GM12878 (cell line): Measurements from ENCODE around the gene C1QTNF9. TPM values are rescaled to one million over a fixed set of nuclear protein-coding genes. Genes with fewer than 3 reads are reported as not detected.

ENCODE experiments used
- ATAC-seq: fragments of 200-7000 bp; cut with Tn5 transposase; 3 replicates; pipeline ENCODE4 v1.9.1; 2020; ENCODE audit warnings: mild to moderate bottlenecking, moderate library complexity
- BruUV-seq: library from RNA; stranded (reverse); fragments of 400-500 nt; replicated peaks from 2 replicates; lab custom pipeline; 2021; lab: Mats Ljungman, UMichigan
- CTCF ChIA-PET: fragments of 300-600 bp; sonication (Branson Sonifier 250); formaldehyde crosslinking; extraction: SDS; loops from one replicate; lab custom pipeline; 2021; ENCODE audit warnings: inconsistent platforms; lab: Yijun Ruan, JAX
- POLR2A ChIA-PET: fragments of 350-600 bp; formaldehyde crosslinking; extraction: SDS; loops from one replicate; lab custom pipeline; 2021; ENCODE audit warnings: inconsistent platforms; lab: Charles Lee
- RAD21 ChIA-PET: fragments of 300-600 bp; sonication (Branson Sonifier 250); formaldehyde crosslinking; loops from one replicate; lab custom pipeline; 2023; ENCODE audit warnings: antibody characterized with exemption; ENCODE audit not compliant: unreplicated experiment; lab: Charles Lee
- SMC1A ChIA-PET: fragments of 300-600 bp; sonication (Branson Sonifier 250); formaldehyde crosslinking; loops from one replicate; lab custom pipeline; 2023; ENCODE audit not compliant: unreplicated experiment, uncharacterized antibody; lab: Charles Lee
- DNase-seq: peaks from one replicate; pipeline ENCODE4 v3.0.0-alpha.2; 2011; ENCODE audit warnings: low read depth, low spot score
- FAIRE-seq: peaks from 3 replicates; lab custom pipeline; 2011; peaks lifted over from hg19 to GRCh38; lab: Jason Lieb, UNC
- H2AFZ ChIP-seq: 2 replicates; pipeline ENCODE4 v1.6.0; 2011; ENCODE audit warnings: low read depth, low read length, control low read depth; ENCODE audit not compliant: control insufficient read depth
- H3K27ac ChIP-seq: 2 replicates; pipeline ENCODE4 v1.5.1; 2011; ENCODE audit warnings: control low read depth; ENCODE audit not compliant: control insufficient read depth, insufficient read depth
- H3K27me3 ChIP-seq, 2 experiments: replicated peaks in 1 of 2; 2 replicates each; pipeline versions ENCODE4 v1.6.0 to v1.6.1; 2011; ENCODE audit warnings: low read length in 1 of 2; ENCODE audit not compliant: control insufficient read depth in 2 of 2, insufficient read depth in 2 of 2
- H3K36me3 ChIP-seq, 2 experiments: 2 replicates each; pipeline ENCODE4 v1.5.1; 2011; ENCODE audit warnings: low read length in 1 of 2; ENCODE audit not compliant: control insufficient read depth in 2 of 2, insufficient read depth in 2 of 2
- H3K4me1 ChIP-seq: 2 replicates; pipeline ENCODE4 v1.6.1; 2011; ENCODE audit warnings: mild to moderate bottlenecking, low read length, moderate library complexity, mixed read lengths; ENCODE audit not compliant: control insufficient read depth, insufficient read depth
- H3K4me2 ChIP-seq: 2 replicates; pipeline ENCODE4 v1.6.0; 2011; ENCODE audit warnings: control low read depth; ENCODE audit not compliant: control insufficient read depth, insufficient read depth
- H3K4me3 ChIP-seq: fragments of 200-600 bp; sonication (generic); 2 replicates; pipeline ENCODE4 v1.5.1; 2016
- H3K79me2 ChIP-seq: 2 replicates; pipeline ENCODE4 v1.6.0; 2011; ENCODE audit warnings: low read length; ENCODE audit not compliant: control insufficient read depth, insufficient read depth
- H3K9ac ChIP-seq: 2 replicates; pipeline ENCODE4 v1.8.0; 2011; ENCODE audit warnings: low read length, control low read depth, mixed read lengths; ENCODE audit not compliant: control insufficient read depth, insufficient read depth
- H3K9me3 ChIP-seq: replicated peaks from 3 replicates; pipeline ENCODE4 v1.5.1; 2011; ENCODE audit warnings: mild to moderate bottlenecking, low read length; ENCODE audit not compliant: control insufficient read depth, insufficient read depth
- H4K20me1 ChIP-seq: 2 replicates; pipeline ENCODE4 v1.6.0; 2011; ENCODE audit not compliant: control insufficient read depth, insufficient read depth
- CBFB ChIP-seq: IDR thresholded peaks from 2 replicates; pipeline ENCODE4 v1.6.1; 2016; ENCODE audit warnings: antibody characterized with exemption, low read depth
- CREB1 ChIP-seq: IDR thresholded peaks from 2 replicates; pipeline ENCODE4 v1.6.1; 2012; ENCODE audit warnings: low read depth, mild to moderate bottlenecking, inconsistent platforms
- ELK1 ChIP-seq: IDR thresholded peaks from 2 replicates; pipeline ENCODE4 v1.6.1; 2012; ENCODE audit warnings: low read depth, low read length, improper control_type of control experiment
- HCFC1 ChIP-seq: fragments of 150-350 bp; IDR thresholded peaks from 2 replicates; pipeline ENCODE4 v1.6.1; 2014; ENCODE audit warnings: low read length
- IRF4 ChIP-seq: IDR thresholded peaks from 2 replicates; pipeline ENCODE4 v1.6.1; 2011; ENCODE audit warnings: low read depth, low read length
- MTA2 ChIP-seq: fragments of 450-650 bp; IDR thresholded peaks from 2 replicates; pipeline ENCODE4 v1.6.1; 2016; ENCODE audit warnings: low read depth, mild to moderate bottlenecking, moderate library complexity
- RBBP5 ChIP-seq: fragments of 200-600 bp; sonication (generic); conservative IDR thresholded peaks from 2 replicates; pipeline ENCODE4 v1.6.1; 2016
- SRF ChIP-seq, 2 experiments: IDR thresholded peaks; 2 replicates each; pipeline ENCODE4 v1.6.1; 2011; ENCODE audit warnings: low read depth in 2 of 2, low read length in 2 of 2, mild to moderate bottlenecking in 1 of 2, moderate library complexity in 1 of 2
- ZBED1 ChIP-seq: IDR thresholded peaks from 2 replicates; pipeline ENCODE4 v1.6.1; 2016; ENCODE audit warnings: borderline replicate concordance
- ZNF384 ChIP-seq: IDR thresholded peaks from 2 replicates; pipeline ENCODE4 v1.6.1; 2012; ENCODE audit warnings: low read depth, mild to moderate bottlenecking, low read length, improper control_type of control experiment, borderline replicate concordance
- WGBS: methylation state at CpG from one replicate; pipeline ENCODE4 v1.1.6; 2016; ENCODE audit warnings: low lambda C conversion rate; ENCODE audit not compliant: insufficient replicate concordance, insufficient coverage; ENCODE audit errors: missing lambda C conversion rate; 5-methylcytosine and 5-hydroxymethylcytosine counted together
- in situ Hi-C: fragments of 300-500 bp; cut with MboI; formaldehyde crosslinking; loops from 9 replicates; pipeline ENCODE4 v1.14.3; 2018; ENCODE audit warnings: mixed read lengths
- intact Hi-C: fragments of 100-400 bp; cut with micrococcal nuclease; formaldehyde crosslinking; loops from one replicate; pipeline ENCODE4 v1.14.2; 2022; ENCODE audit not compliant: unreplicated experiment
- polyA plus RNA-seq, 11 experiments: library from polyadenylated mRNA; depleted of rRNA in 4 of 11; unstranded in 6 of 11; stranded (reverse) in 5 of 11; fragments of >200 nt; fragmentation: Nextera tagmentation in 4 of 11; fragmentation: Illumina TruSeq in 1 of 11; extraction: Ambion mirVana in 4 of 11; extraction: Trizol in 1 of 11; gene quantifications; 1 replicate in 1 of 11; 2 replicates in 10 of 11; pipeline versions ENCODE4 v1.2.1 to v1.2.3, GENCODE V29; 2011 to 2016; ENCODE audit warnings: inconsistent platforms in 2 of 11, missing spikeins in 2 of 11, low read depth in 1 of 11
- total RNA-seq, 4 experiments: library from RNA; depleted of rRNA in 3 of 4; stranded (reverse); fragments of >200 nt in 3 of 4; fragmentation: Illumina TruSeq in 1 of 4; extraction: Trizol in 1 of 4; gene quantifications; 2 replicates each; pipeline versions ENCODE4 v1.2.1 to v1.2.3, GENCODE V29; 2013 to 2021
- TF ChIP-seq, protein P1 (sequence below): fragments of 450-650 bp; IDR thresholded peaks from 2 replicates; pipeline ENCODE4 v1.6.1; 2017; ENCODE audit warnings: borderline replicate concordance
- TF ChIP-seq, protein P2 (sequence below): IDR thresholded peaks from 2 replicates; pipeline ENCODE4 v1.6.1; 2012; ENCODE audit warnings: mild to moderate bottlenecking, low read depth, low read length
- TF ChIP-seq, protein P3 (sequence below): fragments of 450-650 bp; IDR thresholded peaks from 2 replicates; pipeline ENCODE4 v1.6.1; 2017; ENCODE audit warnings: mild to moderate bottlenecking, low read depth, inconsistent platforms; ENCODE audit not compliant: poor library complexity, severe bottlenecking
- TF ChIP-seq, protein P4 (sequence below): fragments of 450-650 bp; formaldehyde crosslinking; IDR thresholded peaks from 2 replicates; pipeline ENCODE4 v1.5.0; 2022; ENCODE audit warnings: mild to moderate bottlenecking, missing genetic modification characterization

The C1QTNF9 gene
- total and polyA plus RNA-seq, 10 of the 15 experiments (the other 5 are each of a cell fraction or from before 2014, with no cell fraction given): not detected

- Histone ChIP-seq H3K4me3 (no peak overlapping the region), H4K20me1 (no peaks in the 10 kb centered on the region), H3K4me2 (no peak overlapping the region), H3K9ac (no peak overlapping the region), H3K79me2 (no peaks in the 10 kb centered on the region), H3K27ac (no peak overlapping the region), H3K9me3 (no peaks in the 10 kb centered on the region), H2AFZ (no peak overlapping the region), H3K4me1 (no peaks in the 10 kb centered on the region), H3K27me3 (no peaks in the 10 kb centered on the region; a peak in 1 of 4 replicates), H3K36me3 (no peaks in the 10 kb centered on the region)
- ATAC-seq: no peak
- ChIA-PET RAD21 (no interaction called here), CTCF (no interaction called here), SMC1A (no interaction called here), POLR2A (no interaction called here)
- BruUV-seq: no TSS peak
- intact Hi-C loops (no loop called here), in situ Hi-C loops (no loop called here)
- 45% methylated on average over 28 of the region's 38 CpGs for WGBS
- no peak for FAIRE-seq
- no peak for DNase-seq
- TF ChIP-seq, protein P1, sequence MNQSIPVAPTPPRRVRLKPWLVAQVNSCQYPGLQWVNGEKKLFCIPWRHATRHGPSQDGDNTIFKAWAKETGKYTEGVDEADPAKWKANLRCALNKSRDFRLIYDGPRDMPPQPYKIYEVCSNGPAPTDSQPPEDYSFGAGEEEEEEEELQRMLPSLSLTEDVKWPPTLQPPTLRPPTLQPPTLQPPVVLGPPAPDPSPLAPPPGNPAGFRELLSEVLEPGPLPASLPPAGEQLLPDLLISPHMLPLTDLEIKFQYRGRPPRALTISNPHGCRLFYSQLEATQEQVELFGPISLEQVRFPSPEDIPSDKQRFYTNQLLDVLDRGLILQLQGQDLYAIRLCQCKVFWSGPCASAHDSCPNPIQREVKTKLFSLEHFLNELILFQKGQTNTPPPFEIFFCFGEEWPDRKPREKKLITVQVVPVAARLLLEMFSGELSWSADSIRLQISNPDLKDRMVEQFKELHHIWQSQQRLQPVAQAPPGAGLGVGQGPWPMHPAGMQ: no peak
- TF ChIP-seq SRF (IDR thresholded peaks at IDR 0.05; ENCODE audit: low read depth in 2 of 2, low read length in 2 of 2): no peak
- TF ChIP-seq ELK1: no peak
- TF ChIP-seq, protein P2, sequence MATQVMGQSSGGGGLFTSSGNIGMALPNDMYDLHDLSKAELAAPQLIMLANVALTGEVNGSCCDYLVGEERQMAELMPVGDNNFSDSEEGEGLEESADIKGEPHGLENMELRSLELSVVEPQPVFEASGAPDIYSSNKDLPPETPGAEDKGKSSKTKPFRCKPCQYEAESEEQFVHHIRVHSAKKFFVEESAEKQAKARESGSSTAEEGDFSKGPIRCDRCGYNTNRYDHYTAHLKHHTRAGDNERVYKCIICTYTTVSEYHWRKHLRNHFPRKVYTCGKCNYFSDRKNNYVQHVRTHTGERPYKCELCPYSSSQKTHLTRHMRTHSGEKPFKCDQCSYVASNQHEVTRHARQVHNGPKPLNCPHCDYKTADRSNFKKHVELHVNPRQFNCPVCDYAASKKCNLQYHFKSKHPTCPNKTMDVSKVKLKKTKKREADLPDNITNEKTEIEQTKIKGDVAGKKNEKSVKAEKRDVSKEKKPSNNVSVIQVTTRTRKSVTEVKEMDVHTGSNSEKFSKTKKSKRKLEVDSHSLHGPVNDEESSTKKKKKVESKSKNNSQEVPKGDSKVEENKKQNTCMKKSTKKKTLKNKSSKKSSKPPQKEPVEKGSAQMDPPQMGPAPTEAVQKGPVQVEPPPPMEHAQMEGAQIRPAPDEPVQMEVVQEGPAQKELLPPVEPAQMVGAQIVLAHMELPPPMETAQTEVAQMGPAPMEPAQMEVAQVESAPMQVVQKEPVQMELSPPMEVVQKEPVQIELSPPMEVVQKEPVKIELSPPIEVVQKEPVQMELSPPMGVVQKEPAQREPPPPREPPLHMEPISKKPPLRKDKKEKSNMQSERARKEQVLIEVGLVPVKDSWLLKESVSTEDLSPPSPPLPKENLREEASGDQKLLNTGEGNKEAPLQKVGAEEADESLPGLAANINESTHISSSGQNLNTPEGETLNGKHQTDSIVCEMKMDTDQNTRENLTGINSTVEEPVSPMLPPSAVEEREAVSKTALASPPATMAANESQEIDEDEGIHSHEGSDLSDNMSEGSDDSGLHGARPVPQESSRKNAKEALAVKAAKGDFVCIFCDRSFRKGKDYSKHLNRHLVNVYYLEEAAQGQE: no peak
- TF ChIP-seq CREB1: no peak
- TF ChIP-seq MTA2: no peak
- TF ChIP-seq, protein P3, sequence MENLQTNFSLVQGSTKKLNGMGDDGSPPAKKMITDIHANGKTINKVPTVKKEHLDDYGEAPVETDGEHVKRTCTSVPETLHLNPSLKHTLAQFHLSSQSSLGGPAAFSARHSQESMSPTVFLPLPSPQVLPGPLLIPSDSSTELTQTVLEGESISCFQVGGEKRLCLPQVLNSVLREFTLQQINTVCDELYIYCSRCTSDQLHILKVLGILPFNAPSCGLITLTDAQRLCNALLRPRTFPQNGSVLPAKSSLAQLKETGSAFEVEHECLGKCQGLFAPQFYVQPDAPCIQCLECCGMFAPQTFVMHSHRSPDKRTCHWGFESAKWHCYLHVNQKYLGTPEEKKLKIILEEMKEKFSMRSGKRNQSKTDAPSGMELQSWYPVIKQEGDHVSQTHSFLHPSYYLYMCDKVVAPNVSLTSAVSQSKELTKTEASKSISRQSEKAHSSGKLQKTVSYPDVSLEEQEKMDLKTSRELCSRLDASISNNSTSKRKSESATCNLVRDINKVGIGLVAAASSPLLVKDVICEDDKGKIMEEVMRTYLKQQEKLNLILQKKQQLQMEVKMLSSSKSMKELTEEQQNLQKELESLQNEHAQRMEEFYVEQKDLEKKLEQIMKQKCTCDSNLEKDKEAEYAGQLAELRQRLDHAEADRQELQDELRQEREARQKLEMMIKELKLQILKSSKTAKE: no peak
- no peak for TF ChIP-seq ZNF384
- TF ChIP-seq, protein P4, sequence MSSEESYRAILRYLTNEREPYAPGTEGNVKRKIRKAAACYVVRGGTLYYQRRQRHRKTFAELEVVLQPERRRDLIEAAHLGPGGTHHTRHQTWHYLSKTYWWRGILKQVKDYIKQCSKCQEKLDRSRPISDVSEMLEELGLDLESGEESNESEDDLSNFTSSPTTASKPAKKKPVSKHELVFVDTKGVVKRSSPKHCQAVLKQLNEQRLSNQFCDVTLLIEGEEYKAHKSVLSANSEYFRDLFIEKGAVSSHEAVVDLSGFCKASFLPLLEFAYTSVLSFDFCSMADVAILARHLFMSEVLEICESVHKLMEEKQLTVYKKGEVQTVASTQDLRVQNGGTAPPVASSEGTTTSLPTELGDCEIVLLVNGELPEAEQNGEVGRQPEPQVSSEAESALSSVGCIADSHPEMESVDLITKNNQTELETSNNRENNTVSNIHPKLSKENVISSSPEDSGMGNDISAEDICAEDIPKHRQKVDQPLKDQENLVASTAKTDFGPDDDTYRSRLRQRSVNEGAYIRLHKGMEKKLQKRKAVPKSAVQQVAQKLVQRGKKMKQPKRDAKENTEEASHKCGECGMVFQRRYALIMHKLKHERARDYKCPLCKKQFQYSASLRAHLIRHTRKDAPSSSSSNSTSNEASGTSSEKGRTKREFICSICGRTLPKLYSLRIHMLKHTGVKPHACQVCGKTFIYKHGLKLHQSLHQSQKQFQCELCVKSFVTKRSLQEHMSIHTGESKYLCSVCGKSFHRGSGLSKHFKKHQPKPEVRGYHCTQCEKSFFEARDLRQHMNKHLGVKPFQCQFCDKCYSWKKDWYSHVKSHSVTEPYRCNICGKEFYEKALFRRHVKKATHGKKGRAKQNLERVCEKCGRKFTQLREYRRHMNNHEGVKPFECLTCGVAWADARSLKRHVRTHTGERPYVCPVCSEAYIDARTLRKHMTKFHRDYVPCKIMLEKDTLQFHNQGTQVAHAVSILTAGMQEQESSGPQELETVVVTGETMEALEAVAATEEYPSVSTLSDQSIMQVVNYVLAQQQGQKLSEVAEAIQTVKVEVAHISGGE (CRISPR knock-in tag): no peak
- TF ChIP-seq IRF4: no peak
- no peak for TF ChIP-seq CBFB
- no peak for TF ChIP-seq ZBED1
- no peak for TF ChIP-seq RBBP5
- no peak for TF ChIP-seq HCFC1
Observed at GRCh38 chr13:24328145-24328544, 18.8 kb downstream of the C1QTNF9 start.
